DMS53 treated with DMSO at 0.1 percent for 48 hours (cell line): ENCODE data around the gene BCL7A.
A peak's percentile ranks its signal among the peaks of the same experiment; 100 is the strongest.
"Not testable (repeated sequence)": the region's sequence is repeated elsewhere in the genome, so short reads cannot be mapped to it uniquely, and the experiment has no call there.

Experiments
- DNase-seq: peaks from one replicate; lab custom pipeline; 2025; ENCODE audit not compliant: unreplicated experiment; lab: John Stamatoyannopoulos, UW

The BCL7A gene

DNA sequence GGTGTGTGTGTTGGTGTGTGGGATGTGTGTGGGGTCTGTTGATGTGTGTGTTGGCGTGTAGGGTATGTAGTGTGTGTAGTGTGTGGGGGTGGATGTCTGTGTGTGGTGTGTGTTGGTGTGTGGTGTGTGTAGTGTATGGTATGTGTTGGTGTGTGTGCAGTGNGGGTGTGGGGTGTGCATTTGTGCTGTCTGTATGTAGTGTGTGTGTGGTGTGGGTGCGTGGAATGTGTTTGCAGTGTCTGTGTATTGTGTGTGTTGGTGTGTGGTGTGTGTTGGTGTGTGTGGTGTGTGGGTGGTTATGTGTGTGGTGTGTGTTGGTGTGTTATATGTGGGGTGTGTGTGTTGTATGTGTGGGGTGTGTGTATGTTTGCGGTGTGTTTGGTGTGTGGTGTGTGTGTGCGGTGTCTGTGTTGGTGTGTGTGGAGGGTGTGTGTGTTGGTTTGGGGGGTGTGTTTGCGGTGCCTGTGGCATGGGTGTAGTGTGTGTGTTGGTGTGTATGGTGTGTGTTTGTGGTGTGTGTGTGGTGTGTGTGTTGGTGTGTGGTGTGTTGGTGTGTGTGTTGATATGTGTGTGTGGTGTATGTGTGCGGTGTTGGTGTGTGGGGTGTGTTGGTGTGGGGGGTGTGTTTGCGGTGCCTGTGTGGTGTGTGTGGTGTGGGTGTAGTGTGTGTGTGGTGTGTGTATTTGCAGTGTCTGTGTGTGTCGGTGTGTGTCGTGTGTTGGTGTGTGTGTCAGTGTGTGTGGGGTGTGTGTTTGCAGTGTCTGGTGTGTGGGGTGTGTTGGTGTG, 71.6 kb downstream of the BCL7A start:
- no peak for DNase-seq

DNA sequence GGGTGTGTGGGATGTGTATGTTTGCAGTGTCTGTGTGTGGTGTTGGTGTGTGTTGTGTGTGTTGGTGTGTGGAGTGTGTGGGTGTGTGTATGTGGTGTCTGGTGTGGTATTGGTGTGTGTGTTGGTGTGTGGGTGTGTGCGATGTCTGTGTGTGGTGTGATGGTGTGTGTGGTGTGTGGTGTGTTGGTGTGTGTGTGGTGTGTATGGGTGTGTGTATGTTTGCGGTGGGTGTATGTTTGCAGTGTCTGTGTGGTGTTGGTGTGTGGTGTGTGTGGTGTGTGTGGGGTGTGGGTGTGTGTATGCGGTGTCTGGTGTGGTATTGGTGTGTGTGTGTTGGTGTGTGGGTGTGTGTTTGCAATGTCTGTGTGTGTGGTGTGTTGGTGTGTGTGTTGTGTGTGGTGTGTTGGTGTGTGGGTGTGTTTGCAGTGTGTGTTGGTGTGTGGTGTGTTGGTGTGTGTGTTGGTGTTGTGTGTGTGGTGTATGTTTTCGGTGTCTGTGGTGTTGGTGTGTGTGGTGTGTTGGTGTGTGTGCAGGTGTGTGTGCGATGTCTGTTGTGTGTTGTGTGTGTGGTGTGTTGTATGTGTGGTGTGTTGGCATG, 72.6 kb downstream of the BCL7A start:
- no peak for DNase-seq

DNA sequence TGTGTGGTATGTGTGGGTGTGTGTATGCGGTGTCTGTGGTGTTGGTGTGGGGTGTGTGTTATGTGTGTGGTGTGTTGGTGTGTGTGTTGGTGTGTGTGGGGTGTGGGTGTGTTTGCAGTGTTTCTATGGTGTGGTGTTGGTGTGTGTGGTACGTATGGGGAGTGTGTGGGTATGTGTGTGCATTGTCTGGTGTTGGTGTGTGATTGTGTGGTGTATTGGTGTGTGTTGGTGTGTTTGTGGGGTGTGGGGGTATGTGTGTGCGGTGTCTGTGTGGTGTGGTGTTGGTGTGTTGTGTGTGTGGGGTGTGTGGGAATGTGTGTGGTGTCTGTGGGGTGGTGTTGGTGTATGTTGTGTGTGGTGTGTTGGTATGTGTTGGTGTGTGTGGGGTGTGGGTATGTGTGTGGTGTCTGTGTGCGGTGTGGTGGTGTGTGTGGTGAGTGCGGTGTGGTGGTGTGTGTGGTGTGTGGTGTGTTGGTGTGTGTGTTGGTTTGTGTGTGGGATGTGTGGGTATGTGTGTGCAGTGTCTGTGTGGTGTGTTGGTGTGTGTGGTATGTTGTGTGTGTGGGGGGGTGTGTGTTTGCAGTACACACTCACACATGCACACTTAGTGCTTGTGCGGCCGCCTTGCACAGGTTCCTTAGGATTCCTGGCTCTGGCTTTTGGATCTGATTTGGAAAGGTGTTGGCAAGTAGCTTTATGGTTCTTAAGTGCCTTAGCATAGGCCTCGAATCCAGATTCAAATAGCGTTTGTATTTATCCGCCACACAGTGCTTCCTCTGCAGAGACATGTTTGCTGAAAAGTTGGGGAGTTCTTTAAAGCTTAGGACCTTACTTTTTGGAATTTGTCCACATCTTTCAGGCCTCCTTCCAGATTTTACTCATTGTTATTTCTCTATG, 73.3 kb downstream of the BCL7A start:
- DNase-seq: no peak

DNA sequence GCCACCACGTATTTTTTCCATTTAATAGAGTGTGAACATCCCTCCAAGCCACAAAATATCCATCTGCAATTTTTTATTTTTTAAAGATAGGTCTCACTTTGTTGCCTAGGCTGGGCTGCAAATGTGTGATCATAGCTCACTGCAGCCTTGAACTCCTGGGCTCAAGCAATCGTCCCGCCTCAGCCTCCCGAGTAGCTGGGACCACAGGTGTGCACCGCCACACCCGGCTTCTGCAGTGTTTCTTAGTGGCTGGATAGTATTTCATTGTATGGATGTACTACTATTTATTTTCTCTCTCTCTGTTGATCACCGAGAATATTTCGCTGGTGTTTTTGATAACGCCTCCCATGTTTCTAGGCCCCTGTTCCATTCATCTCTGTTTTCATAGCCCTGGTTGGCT, 74.3 kb downstream of the BCL7A start:
- no peak for DNase-seq

DNA sequence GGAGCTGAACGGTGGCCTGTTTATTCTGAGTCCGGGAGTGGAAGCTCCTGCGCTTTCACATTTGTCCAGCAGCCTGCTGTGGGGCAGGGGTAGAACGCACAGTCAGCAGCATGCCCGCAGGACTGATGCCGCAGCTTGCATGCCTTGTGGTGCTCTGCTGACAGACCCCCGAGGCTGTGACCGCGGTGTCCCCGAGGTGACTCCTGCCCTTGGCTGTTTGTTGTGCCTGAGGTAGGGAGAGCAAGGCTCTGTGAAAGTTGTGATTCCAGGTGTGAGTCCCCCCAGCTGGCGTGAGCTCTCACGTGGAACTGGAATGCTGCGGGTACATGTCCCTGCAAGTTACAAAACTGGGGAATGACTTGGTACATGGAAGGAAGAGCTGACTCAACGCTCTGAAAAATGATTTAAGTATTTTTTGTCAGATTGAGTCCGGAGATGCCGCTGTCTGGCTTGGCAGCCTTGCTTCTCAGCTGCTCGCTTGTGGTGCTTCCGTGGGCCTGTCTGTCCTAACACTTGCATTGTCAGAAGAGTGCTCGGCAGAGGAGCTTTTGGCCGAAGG, 75.0 kb downstream of the BCL7A start:
- DNase-seq: no peak

DNA sequence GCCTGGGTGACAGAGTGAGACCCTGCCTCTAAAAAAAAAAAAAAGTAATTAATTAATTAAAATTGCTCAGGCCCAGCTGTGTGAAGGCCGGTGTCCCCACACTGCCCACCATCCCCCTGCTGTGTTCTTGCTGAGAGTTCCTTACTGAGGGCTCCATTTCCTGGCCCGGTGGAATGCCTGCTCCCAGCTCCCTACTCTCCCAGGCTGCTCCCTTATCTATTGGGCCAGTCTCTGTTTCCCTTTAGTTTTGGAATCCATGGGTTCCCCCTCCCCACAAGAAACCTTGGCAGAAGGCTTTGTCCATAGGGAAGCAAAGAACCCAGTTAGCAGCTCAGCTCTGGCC, 75.9 kb downstream of the BCL7A start:
- no peak for DNase-seq

DNA sequence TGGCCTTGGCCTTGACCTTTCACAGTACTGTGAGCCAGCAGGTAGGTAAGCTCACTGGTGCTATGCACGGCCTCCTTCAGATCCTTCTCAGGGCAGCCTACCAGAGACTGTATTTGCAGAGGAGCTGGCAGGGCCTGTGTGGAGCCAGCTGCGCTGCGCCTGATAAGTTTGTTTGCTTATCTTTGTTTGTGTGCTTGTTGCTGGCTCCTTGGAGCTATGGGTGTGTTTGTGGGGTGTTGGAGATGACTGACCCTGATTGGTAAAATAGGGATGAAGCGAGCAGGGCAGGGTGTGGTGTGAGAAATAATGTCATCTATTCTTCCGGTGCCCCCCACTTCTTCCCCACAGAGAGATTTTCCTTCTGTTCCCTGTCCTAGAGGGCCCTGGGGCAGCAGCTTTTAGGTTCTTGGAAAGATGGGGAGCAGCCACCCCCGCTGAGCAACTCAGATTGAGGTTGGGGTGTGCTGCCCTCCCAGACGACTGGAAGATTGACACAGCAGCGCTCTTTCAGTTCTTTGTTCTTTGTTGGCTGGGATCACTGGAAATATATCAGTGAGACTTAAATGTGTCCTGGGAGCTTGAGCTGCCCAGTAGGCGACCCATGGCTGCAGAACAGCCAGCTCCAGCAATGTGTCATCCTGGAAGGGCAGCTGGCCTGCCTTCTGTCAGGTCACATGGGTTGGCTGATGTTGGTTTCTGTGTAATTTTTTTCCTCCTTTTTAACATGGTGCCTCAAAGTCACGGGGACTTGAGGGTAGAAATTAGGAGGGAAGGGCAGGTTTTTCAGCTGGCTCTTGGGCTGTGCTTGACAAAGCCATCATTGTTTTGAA, 76.5 kb downstream of the BCL7A start:
- peak; percentile 92 for DNase-seq

DNA sequence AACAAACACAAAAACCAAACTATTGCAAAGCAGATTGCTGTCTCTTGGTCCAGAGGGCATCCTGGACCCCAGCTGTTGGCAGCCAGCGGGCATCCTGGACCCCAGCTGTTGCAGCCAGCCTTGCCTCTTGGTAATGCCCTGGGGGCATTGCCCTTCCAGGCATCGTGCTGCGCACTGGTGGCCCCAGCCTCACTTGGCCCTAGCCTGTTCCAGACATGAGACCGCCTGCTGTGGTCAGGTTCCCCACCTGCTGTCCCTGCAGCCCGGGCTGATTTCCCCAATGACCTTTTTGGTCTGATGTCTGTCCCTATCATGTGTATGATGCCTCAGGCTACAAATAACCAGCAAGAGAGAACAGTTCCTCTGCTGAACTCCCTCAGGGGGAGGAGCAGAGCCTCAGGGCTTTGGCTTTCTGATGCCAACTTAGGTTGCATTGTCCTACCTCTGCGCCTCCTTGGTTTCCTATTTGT, 77.6 kb downstream of the BCL7A start:
- DNase-seq: no peak

DNA sequence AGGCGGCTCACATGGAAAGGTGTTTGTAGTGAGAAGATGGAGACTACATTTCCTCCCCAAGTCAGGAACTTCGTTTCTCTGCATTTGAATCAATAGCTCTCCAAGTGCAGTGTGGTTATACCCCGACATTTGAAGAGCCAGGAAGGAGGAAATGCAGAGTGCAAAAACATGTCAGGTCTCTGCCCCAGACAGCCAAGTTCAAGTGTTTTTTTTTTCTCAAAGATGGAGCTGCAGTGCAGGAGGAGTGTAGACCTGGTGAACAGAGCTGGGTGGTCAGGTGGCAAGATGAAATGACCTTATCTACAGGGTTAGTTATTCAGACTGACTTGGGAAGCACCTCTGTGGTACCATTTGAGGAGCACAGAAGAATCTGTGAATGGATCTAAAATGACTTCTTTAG, 78.2 kb downstream of the BCL7A start:
- peak; percentile 29 for DNase-seq

DNA sequence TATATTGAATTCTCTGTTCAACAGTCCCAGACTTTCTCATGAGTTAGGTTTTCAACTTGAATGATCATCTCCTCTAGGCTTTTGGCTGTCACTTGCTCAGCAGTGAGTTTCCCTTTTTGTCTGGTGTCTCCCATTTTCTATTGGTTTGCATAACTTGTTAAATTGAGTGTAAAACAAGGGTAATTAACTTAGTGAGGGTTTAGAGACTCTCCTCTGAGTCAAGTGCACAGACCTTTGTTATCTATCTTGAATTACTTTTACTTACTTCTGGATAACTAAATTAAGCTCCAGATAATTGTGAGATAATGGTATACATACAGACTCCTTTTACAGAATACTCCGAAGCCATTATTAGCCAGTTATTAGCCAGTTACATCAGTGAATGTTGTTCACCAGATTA, 78.9 kb downstream of the BCL7A start:
- DNase-seq: no peak

DNA sequence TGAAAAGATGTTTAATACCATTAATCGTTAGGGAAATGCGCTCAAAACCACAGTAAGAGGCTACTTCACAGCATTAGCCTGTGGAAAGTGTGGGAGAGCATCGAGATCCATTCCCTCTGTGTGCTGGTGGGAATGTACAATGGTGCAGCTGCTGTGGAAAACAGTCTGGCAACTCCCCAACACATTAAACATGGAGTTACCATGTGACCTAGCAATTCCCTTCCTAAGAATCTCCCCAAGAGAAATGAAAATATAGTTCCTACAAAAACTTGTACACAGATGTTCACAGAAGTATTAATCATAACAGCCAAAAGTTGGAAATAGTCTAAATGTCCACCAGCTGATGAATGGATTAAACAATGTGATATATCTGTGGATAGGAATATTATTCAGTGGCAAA, 80.6 kb downstream of the BCL7A start:
- DNase-seq: no peak

DNA sequence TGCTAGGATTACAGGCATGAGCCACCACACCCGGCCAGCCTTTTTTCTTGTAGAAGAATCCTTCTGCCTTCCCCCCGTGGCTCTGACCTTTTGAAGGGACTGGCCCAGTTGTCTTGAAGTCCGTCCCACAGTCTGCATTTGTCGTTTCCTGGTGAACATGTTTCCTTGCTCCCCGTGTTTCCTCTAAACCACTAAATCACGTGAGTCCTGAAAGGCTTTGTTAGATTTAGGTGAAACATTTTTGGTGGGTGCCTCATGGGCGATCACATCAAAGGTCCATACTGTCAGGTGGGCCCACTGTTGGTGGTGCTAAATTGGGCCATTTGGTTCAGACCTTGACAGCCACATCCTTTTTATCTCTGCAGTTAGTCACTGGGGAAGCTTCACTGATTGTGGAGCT, 83.2 kb downstream of the BCL7A start:
- no peak for DNase-seq

DNA sequence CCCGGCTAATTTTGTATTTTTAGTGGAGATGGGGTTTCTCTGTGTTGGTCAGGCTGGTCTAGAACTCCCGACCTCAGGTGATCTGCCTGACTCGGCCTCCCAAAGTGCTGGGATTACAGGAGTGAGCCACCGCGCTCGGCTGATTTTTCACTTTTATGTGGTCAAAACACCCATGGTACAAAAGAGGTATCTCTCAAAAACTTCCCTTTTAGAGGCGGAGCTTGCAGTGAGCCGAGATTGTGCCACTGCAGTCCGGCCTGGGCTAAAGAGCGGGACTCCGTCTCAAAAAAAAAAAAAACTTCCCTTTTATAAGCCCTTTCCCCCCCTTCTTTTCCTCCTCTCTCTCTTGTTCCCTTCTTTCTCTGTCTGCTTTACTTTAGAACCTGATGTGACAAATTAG, 83.8 kb downstream of the BCL7A start:
- DNase-seq: not testable (repeated sequence)

DNA sequence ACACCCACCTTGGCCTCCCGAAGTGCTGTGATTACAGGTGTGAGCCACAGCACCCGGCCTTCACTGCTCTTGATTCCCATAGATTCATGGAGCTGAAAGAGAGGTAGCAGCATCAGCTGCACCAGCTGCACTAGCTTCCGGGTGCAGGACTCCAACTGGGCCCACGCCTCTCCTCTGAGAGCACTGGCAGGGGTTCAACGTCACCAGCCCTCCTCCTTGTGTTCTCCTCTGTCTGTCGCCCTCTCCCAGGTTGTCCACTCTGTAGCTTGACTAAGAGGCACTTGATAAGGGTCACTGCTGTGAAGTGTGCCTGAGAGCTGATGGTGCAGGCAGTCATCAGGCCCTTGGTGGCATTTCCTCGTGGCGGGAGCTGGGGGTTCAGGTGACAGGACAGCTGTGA, 85.2 kb downstream of the BCL7A start:
- peak; percentile 74 for DNase-seq

DNA sequence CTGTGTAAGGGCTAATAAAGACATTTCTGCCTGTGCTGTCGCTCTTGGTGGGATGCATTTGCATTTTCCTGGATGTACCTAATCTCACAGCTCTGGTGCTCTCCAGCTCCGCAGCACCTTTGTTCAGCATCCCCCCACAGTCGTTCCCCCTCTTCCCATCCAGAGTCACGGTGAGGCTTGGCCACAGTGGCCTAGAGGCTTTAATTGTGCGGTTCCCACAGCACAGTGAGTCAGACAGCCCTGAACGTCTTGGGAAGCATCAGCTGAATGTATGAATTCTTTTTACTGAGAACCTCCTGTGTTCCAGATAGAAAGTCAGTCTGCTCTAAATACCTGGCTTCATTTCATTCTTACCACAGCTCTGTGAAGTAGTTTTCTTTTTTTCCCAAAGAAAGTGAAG, 85.6 kb downstream of the BCL7A start:
- no peak for DNase-seq

DNA sequence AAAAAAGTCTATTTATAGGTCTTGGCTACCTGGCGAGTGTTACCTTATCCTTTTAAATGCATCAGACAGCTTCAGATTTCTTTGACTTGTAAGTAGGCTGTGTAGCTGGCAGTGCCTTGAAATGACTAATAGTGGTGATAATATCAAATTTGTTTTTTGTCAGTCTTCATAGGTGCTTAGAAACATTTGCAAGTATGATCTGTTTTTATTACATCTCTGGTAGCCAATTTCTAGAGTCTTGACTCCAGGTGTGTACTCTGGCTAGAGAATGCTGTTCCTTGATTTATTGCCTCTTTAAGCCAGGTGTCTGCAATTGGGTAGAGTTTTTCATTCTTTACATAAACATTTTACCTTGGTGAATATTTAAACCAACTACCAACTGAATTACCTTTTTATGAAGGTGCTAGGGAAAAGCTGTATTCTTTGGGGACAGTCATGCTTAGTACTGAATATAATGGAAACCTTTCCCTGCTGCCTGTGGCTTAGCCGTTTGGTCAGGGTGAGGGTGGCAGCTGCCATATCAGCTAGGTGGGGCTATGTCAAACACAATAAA, 89.5 kb downstream of the BCL7A start:
- DNase-seq: peak; percentile 59
